Activated T-helper 17 cell treated with anti-CD3 and anti-CD28 coated beads, Interleukin-2, amount 50 U/mL, for 72 hours (primary cell): ENCODE measurements around the gene LMTK2. TPM values are rescaled to one million over a fixed set of nuclear protein-coding genes. Genes with fewer than 3 reads are reported as not detected.

ENCODE experiments used
- ATAC-seq: fragments of 150-1000 bp; cut with Tn5 transposase; replicated peaks from 2 replicates; pipeline ENCODE4 v1.10.0; 2021; ENCODE audit warnings: mild to moderate bottlenecking, moderate library complexity
- H3K27ac Mint-ChIP-seq: one replicate; pipeline ENCODE4 v1.8.0; 2022; ENCODE audit warnings: mixed read lengths
- H3K27me3 Mint-ChIP-seq: one replicate; pipeline ENCODE4 v1.8.0; 2022; ENCODE audit warnings: mixed read lengths
- H3K36me3 Mint-ChIP-seq: one replicate; pipeline ENCODE4 v1.8.0; 2022; ENCODE audit warnings: low read depth, mild to moderate bottlenecking, mixed read lengths
- H3K4me1 Mint-ChIP-seq: one replicate; pipeline ENCODE4 v1.8.0; 2022; ENCODE audit warnings: mixed read lengths
- H3K4me3 Mint-ChIP-seq: one replicate; pipeline ENCODE4 v1.8.0; 2022; ENCODE audit warnings: mild to moderate bottlenecking, mixed read lengths
- H3K9me3 Mint-ChIP-seq: one replicate; pipeline ENCODE4 v1.8.0; 2022; ENCODE audit warnings: mixed read lengths
- total RNA-seq, 2 donors: library from RNA; stranded (reverse); gene quantifications; one replicate each; pipeline ENCODE4 v1.2.3, GENCODE V29; 2022

Gene LMTK2
- total RNA-seq, 2 donors from 2014 or later = 8.6 to 15.8 TPM

DNA sequence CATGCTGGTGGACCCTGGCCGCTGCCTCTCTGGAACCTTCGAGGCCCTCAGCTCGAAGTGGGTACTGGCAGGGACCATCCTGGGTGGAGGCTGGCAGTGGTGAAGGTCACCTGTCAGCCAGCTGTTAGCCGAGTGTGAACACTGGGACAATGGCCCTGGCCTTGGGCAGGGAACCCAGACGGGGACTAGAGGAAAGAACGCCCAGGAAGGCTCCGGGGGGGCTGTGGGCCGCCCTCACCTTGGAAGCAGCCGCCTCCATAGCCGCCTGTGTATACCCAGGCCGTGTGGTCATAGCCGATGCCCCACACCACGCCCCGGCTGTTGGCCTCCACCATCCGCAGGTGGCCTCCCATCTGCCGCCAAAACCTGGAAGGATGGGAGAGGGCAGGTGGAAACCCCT, 122.1 kb downstream of the LMTK2 start:
- Mint-ChIP-seq H3K4me3 (no peak overlapping the region), H3K27me3 (no peaks in the 10 kb centered on the region), H3K36me3 (peaks cover 30% of the 10 kb centered on the region), H3K9me3 (no peaks in the 10 kb centered on the region), H3K27ac (no peak overlapping the region), H3K4me1 (no peaks in the 10 kb centered on the region)
- ATAC-seq = no peak

DNA sequence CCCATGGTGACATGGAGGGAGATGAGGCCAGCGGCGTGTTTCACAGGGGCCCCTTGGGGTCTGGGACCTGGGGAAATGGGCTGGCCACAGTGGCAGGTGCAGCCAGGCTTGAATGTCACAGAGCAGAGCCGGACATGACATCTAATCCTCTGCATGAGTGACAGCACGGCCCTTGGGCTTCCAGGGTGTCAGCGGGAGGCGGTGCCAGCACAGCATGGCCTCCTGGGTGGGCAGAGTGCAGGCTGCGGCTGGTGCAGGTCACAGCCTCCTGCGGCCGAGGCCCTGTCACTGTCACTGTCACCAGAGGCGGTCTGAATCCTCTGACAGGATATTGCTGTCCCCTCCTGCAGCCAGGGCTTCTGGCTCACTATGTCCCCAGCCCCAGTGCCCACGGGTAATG, 122.8 kb downstream of the LMTK2 start:
- peaks cover 34% of the 10 kb centered on the region for H3K36me3 Mint-ChIP-seq
- H3K27me3 Mint-ChIP-seq = no peaks in the 10 kb centered on the region
- H3K4me3 Mint-ChIP-seq = no peak overlapping the region
- no peak overlapping the region for H3K27ac Mint-ChIP-seq
- H3K4me1 Mint-ChIP-seq = no peaks in the 10 kb centered on the region
- no peak for ATAC-seq
- no peaks in the 10 kb centered on the region for H3K9me3 Mint-ChIP-seq

DNA sequence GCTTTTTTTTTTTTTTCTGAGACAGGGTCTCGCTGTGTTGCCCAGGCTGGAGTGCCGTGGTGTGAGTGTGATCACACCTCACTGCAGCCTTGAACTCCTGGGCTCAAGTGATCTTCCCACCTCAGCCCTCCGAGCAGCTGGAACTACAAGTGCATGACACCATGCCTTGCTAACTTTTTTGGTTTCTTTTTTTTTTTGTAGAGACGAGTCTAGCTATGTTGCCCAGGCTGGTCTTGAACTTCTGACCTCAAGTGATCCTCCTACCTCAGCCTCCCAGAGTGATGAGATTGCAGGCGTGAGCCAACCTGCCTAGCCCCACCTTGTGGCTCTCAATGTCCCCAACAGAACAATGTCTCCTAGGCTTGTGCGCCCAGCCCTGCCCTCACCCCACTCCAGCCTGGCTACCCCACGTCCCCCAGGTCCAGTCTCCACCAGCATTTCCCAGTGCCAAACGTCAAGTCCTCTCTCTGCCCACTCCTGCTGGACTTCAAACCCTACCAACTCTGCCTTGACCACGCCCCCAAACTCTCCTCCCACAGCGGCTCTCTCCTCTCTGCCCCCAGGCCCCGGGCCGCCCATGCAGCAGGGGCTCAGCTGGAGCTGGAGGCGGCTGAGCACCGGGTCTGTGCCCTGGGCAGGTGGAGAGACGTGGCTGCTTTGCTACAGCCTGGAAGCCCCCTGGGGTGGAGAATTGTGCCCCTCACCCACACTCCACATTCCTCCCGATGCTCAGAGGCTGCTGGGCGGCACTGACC, 123.5 kb downstream of the LMTK2 start:
- Mint-ChIP-seq H3K36me3 (peaks cover 41% of the 10 kb centered on the region), H3K4me1 (no peaks in the 10 kb centered on the region), H3K27me3 (no peaks in the 10 kb centered on the region), H3K9me3 (no peaks in the 10 kb centered on the region), H3K4me3 (no peak overlapping the region), H3K27ac (no peak overlapping the region)
- no peak for ATAC-seq

DNA sequence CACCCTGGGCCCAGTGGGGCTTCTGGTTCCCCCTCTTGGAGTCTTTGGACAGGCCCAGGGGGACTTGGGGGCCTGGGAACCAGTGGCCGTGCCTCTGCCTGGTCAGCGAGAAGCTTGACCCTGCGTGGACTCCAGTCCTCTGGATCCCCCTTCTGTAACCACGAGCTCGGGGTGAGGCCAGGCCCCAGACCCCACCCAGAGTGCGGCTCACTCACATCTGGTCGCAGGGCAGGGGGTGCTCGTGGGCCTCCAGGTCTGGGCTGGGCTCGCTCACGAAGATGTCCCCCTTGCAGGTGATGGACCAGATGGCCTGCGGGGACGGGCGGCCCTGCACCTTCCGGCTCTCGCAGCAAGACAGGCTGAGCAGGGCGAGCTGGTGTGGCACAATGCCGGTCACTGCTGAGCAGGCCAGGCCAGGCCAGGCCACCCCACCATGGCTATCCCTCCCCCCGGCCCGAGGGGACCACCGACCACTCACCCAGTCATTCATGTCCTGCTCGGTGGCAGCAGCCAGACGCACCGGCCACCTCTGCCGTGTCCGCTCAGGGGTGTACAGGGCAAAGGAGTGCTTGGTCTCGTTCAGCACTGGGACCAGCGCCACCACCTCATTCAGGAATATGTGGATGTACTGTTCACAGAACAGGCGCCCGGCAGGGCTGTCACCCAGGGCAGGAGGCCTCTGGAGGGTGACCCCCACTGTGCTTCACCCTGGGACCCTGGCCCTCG, 124.2 kb downstream of the LMTK2 start:
- no peak overlapping the region for H3K4me3 Mint-ChIP-seq
- no peaks in the 10 kb centered on the region for H3K9me3 Mint-ChIP-seq
- H3K27me3 Mint-ChIP-seq = no peaks in the 10 kb centered on the region
- no peaks in the 10 kb centered on the region for H3K4me1 Mint-ChIP-seq
- ATAC-seq = no peak
- H3K36me3 Mint-ChIP-seq = peaks cover 38% of the 10 kb centered on the region
- no peak overlapping the region for H3K27ac Mint-ChIP-seq

DNA sequence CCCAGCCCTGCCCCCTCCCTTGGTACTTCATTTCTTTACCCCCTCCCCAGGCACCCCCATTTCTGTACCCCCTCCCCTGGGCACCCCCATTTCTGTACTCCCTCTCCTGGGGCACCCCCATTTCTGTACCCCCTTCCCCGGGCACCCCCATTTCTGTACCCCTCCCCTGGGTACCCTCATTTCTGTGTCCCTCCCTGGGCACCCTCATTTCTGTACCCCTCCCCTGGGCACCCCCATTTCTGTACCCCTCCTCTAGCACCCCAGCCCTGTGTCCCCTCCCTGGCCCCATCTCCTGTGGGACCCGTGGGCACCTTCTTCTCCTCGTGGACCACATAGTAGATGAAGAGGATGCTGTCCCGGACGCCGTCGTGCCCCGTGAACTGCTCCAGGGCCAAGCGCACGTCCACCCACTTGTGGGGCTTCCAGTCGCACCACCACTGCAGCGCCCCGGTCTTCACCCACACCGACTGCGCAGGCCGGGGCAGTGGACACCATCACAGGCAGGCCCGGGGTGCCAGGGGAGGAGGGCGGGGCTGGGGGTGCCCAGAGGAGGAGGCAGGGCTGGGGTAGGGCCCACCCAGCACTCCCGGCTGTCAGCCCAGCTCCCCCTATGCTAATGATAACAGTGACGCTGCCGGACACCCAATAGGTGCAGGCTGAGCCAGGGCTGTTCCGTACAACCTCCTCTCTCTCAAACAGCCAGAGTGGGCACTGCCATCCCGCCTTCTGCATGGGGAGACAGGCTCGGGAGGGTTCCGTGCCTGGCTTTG, 125.0 kb downstream of the LMTK2 start:
- Mint-ChIP-seq H3K27me3 (no peaks in the 10 kb centered on the region), H3K9me3 (no peaks in the 10 kb centered on the region), H3K36me3 (peaks cover 38% of the 10 kb centered on the region), H3K27ac (no peak overlapping the region), H3K4me3 (no peak overlapping the region), H3K4me1 (no peaks in the 10 kb centered on the region)
- ATAC-seq = no peak

DNA sequence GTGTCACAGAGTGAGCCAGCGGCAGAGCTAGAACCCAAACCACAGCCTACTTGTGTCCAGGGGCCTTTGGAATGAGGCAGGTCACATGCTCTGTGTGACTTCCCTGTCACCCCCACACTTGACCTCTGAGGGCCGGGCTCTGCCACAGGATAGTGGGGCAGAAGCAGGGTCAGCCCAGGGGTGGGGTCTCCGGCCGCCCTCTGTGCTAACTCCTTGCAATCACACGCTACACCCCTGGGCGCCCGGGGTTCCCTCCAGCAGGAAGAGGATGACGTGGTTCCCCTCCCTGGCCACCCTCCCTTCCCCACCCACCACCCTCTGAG, 125.6 kb downstream of the LMTK2 start:
- Mint-ChIP-seq H3K9me3 (no peaks in the 10 kb centered on the region), H3K4me1 (no peaks in the 10 kb centered on the region), H3K27me3 (no peaks in the 10 kb centered on the region), H3K27ac (no peak overlapping the region), H3K4me3 (no peak overlapping the region), H3K36me3 (peaks cover 35% of the 10 kb centered on the region)
- no peak for ATAC-seq

DNA sequence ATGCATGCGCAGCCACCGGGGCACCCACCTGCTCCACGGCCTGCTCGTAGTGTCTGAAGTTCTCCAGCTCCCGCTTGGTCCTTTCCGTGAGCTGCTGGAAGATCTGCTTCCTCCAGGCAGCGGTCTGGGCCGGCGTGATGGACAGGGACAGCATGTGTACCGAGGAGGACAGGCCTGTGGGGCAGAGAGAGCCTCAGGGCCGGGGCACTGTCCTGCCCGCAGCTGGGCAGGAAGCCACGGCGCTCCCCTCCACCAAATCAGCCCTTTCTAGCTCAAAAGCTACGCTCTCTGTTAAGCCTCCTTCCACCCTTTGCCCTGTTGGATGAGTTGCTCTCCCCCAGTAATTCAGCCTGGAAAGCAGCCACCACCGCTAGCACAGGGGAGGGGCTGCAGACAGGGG, 126.1 kb downstream of the LMTK2 start:
- H3K27ac Mint-ChIP-seq = no peak overlapping the region
- peaks cover 34% of the 10 kb centered on the region for H3K36me3 Mint-ChIP-seq

DNA sequence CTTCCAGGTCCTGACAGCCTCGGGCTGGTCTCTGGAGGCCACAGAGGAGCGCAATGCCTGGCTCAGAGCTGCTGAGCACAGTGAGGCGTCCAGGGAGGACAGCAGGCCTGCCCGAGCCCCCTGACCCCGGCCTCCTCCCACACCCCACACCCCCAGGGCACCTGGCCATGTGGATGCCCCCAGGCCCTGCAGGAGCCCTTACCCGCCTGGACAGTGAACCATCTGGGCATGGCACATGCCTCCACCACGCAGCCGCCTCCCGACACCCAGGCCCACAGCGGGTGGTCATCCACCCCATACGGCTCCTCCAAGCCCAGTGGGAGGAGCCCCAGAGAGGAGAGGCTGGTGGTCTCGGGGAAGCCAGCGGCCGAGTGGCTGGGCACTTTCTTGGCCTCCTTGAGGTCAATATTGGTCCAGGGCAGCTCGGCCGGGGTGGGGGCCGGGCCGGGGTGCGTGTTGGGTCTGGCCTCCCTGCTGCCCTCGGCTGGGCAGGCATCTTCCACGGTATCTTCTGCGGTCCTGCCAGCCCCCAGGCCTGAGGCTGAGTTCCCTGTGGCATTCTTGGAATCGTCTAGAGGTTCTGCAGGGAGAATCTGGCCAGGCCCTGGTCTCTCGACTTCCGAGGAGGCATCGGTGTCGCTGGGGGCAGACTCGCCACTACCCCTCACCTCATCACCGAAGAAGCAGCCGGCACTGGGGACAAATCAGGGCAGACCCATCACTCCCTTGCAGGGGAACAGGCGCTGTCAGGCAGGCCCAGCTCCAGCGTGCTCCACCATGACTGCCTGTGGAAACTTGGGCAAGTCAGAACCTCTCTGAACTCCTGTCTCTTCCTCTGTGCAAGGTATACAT, 126.8 kb downstream of the LMTK2 start:
- H3K9me3 Mint-ChIP-seq = no peaks in the 10 kb centered on the region
- no peak for ATAC-seq

More for the DNA sequence above, 126.1 kb downstream of the LMTK2 start:
- Mint-ChIP-seq H3K9me3 (no peaks in the 10 kb centered on the region), H3K27me3 (no peaks in the 10 kb centered on the region), H3K4me1 (no peaks in the 10 kb centered on the region), H3K4me3 (no peak overlapping the region)
- no peak for ATAC-seq

DNA sequence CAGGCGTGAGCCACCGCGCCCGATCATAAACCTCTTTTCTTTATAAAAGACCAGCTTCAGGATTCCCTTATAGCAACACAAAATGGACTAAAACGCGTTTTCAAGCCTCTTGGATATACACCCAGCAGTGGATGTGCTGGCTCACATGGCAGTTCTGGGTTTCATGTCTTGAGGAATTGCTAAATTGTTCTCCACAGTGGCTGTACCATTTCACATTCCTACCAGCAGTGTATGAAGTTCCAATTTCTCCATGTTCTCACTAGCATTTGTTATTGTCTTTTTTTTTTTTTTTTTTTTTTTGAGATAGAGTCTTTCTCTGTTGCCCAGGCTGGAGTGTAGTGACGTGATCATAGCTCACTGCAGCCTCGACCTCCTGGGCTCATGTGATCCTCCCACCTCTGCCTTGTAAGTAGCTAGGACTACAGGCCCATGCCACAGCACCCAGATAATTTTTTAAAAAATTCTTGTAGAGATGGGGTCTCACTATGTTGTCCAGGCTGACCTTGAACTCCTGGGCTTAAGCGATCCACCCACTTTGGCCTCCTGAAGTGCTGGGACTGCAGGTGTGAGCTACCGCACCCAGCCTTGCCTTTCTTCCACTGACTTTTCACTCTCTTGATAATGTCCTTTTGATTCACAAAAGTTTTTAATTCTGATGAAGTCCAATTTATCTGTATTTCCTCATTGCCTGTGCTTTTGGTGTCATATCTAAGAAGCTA, 127.9 kb downstream of the LMTK2 start:
- no peaks in the 10 kb centered on the region for H3K27me3 Mint-ChIP-seq
- ATAC-seq = no peak
- no peak overlapping the region for H3K4me3 Mint-ChIP-seq
- no peak overlapping the region for H3K27ac Mint-ChIP-seq
- no peaks in the 10 kb centered on the region for H3K9me3 Mint-ChIP-seq
- H3K4me1 Mint-ChIP-seq = no peaks in the 10 kb centered on the region
- peaks cover 44% of the 10 kb centered on the region for H3K36me3 Mint-ChIP-seq

More for the DNA sequence above, 126.8 kb downstream of the LMTK2 start:
- Mint-ChIP-seq H3K27ac (no peak overlapping the region), H3K36me3 (peaks cover 34% of the 10 kb centered on the region), H3K4me1 (no peaks in the 10 kb centered on the region), H3K27me3 (no peaks in the 10 kb centered on the region), H3K4me3 (no peak overlapping the region)

DNA sequence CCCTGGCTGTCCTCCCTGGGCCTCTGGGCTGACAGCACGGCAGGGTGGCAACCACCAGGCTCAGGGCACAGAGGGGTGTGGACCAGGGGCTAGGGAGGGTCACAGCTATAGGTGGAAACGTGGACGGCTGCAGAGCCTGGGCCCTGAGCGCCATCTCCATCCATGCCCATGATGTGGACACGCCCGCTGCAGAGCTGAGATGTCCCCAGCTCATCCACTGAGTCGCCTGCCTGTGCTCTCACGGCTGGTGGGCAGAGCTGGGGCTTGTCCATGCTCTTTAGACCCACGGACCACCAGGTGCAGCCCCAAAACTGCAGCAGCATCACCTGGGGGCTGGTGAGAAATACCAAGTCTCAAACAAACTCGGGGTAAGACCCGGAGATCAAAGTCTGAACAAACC, 129.2 kb downstream of the LMTK2 start:
- Mint-ChIP-seq H3K36me3 (peaks cover 57% of the 10 kb centered on the region), H3K27ac (no peak overlapping the region), H3K27me3 (no peaks in the 10 kb centered on the region), H3K4me3 (no peak overlapping the region), H3K9me3 (no peaks in the 10 kb centered on the region), H3K4me1 (no peaks in the 10 kb centered on the region)
- ATAC-seq = no peak

DNA sequence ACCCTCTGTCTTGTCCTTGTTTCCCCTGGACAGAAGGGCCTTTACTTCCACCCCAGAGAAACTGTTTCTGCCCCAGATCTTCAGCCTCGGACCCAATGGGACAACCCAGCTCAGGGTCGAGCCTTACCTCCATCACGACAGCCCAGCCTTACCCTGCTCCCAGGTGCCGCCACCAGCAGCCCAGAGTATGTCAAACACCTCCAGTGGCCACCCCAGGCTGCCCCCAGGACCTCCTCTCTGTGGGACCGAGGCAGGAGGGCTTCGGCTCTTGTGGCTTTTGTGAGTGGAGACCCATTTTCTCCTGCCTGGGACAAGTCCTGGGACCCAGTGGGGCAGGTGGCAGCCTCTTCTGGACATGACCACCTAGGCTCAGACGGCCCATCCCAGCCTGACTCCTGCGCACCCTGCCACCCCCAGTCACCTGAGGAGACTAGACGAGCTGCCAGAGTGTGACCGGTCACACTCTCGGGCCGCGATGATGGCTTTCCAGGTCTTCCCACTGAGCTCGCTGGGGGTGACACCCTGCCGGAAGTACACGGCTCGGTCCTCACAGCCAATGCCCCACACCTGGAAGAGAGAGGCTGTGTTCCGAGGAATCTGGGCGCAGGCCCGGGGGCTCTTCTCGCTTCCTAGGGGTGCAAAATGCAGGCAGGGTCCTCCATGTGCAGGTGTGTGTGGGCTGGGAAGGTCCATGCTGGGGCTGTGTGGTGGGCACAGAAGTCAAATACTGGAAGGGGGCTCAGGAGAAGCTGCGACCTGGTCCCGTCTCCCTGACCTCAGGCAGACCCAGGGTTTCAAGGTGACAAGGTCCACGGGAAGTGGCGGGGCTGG, 129.9 kb downstream of the LMTK2 start:
- Mint-ChIP-seq H3K27ac (no peak overlapping the region), H3K4me3 (no peak overlapping the region), H3K4me1 (no peaks in the 10 kb centered on the region), H3K9me3 (no peaks in the 10 kb centered on the region), H3K36me3 (peaks cover 63% of the 10 kb centered on the region), H3K27me3 (no peaks in the 10 kb centered on the region)
- no peak for ATAC-seq

DNA sequence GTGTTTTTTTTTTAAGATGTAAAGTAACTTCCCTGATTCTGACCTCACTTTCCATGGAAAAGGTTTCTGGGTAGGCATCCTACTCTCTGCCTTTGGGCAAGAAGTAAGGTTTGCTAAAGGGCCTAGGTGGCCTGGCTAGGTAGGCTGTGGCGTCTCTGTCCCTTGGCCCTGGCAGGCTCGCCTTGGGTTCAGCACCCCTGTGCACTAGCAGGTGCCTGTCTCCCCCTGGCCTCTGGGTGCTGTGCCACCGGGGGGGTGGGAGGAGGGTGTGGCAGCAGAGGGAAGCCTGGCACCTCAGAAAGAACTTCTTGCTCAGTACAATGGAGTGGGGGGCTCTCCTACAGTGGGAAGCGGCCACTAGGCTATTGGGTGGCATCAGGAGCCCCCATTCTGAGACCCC, 131.4 kb downstream of the LMTK2 start:
- peaks cover 64% of the 10 kb centered on the region for H3K36me3 Mint-ChIP-seq
- no peak for ATAC-seq
- H3K27ac Mint-ChIP-seq = no peak overlapping the region
- H3K27me3 Mint-ChIP-seq = no peaks in the 10 kb centered on the region
- H3K4me3 Mint-ChIP-seq = no peak overlapping the region
- no peaks in the 10 kb centered on the region for H3K4me1 Mint-ChIP-seq
- no peaks in the 10 kb centered on the region for H3K9me3 Mint-ChIP-seq

DNA sequence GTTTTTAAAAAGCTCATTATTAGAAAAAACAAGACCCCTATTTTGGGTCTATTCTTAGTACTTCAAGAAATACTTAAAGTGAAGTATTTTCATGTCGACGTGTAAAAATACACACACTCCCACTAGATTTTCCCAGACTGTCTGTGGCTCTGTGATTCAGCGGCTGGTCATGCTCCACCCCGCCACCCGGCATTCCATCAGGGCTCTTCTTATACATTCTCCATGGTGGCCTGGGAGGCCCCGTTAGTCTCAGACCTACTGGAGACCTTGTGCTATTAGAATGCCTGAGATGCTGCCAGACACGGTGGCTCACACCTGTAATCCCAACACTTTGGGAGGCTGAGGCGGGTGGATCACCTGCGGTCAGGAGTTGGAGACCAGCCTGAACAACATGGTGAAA, 132.3 kb downstream of the LMTK2 start:
- no peak for ATAC-seq
- no peaks in the 10 kb centered on the region for H3K4me1 Mint-ChIP-seq
- no peaks in the 10 kb centered on the region for H3K9me3 Mint-ChIP-seq
- no peak overlapping the region for H3K27ac Mint-ChIP-seq
- H3K36me3 Mint-ChIP-seq = peaks cover 64% of the 10 kb centered on the region
- H3K4me3 Mint-ChIP-seq = no peak overlapping the region
- no peaks in the 10 kb centered on the region for H3K27me3 Mint-ChIP-seq
